CD14-positive monocyte (primary cell): ENCODE measurements around the gene PTGFRN. TPM values are rescaled to one million over a fixed set of nuclear protein-coding genes. Genes with fewer than 3 reads are reported as not detected.

Experiments used
- DNase-seq, 3 donors: peaks; one replicate each; pipeline ENCODE4 v3.0.0-alpha.2; 2011 to 2022
- H2AFZ ChIP-seq: 2 replicates; pipeline ENCODE4 v1.6.0; 2012; ENCODE audit warnings: mild to moderate bottlenecking, low read depth, low read length, inconsistent platforms; ENCODE audit not compliant: insufficient read depth, poor library complexity, severe bottlenecking
- H3K27ac ChIP-seq, 2 donors: 1 replicate in 1 of 2; 2 replicates in 1 of 2; pipeline ENCODE4 v1.5.1; 2012 to 2013; ENCODE audit warnings: low read length in 2 of 2, control low read depth in 1 of 2, inconsistent platforms in 1 of 2, low read depth in 1 of 2, mild to moderate bottlenecking in 1 of 2
- H3K27me3 ChIP-seq, 2 donors: one replicate each; pipeline versions ENCODE4 v1.6.0 to v1.6.1; 2011 to 2013; ENCODE audit warnings: low read length in 2 of 2; ENCODE audit not compliant: control insufficient read depth in 2 of 2, insufficient read depth in 2 of 2
- H3K36me3 ChIP-seq, 2 donors: replicated peaks in 1 of 2; 1 replicate in 1 of 2; 2 replicates in 1 of 2; pipeline versions ENCODE4 v1.5.1 to v1.6.1; 2012 to 2013; ENCODE audit warnings: low read length in 2 of 2, control low read depth in 1 of 2, inconsistent platforms in 1 of 2, mild to moderate bottlenecking in 1 of 2; ENCODE audit not compliant: insufficient read depth in 2 of 2, control insufficient read depth in 1 of 2
- H3K4me1 ChIP-seq, 2 donors: 1 replicate in 1 of 2; 2 replicates in 1 of 2; pipeline versions ENCODE4 v1.5.1 to v1.6.1; 2012 to 2013; ENCODE audit warnings: low read length in 2 of 2, control low read depth in 1 of 2, inconsistent platforms in 1 of 2, mild to moderate bottlenecking in 1 of 2, moderate library complexity in 1 of 2; ENCODE audit not compliant: insufficient read depth in 2 of 2, control insufficient read depth in 1 of 2
- H3K4me2 ChIP-seq: replicated peaks from 2 replicates; pipeline ENCODE3; 2012; ENCODE audit warnings: low read length, moderate library complexity, mild to moderate bottlenecking; ENCODE audit not compliant: poor library complexity, severe bottlenecking; ENCODE audit errors: extremely low read depth
- H3K4me3 ChIP-seq, 3 experiments: fragments of 200-600 bp in 1 of 3; sonication (generic) in 1 of 3; replicated peaks in 1 of 3; 1 replicate in 2 of 3; 2 replicates in 1 of 3; pipeline ENCODE4 v1.5.1; 2011 to 2013; ENCODE audit warnings: low read length in 3 of 3, mild to moderate bottlenecking in 3 of 3, control low read depth in 2 of 3, low read depth in 2 of 3, inconsistent platforms in 1 of 3, moderate library complexity in 1 of 3
- H3K79me2 ChIP-seq: 2 replicates; pipeline ENCODE4 v1.6.0; 2012; ENCODE audit warnings: mild to moderate bottlenecking, control low read depth, inconsistent platforms, low read length, moderate library complexity; ENCODE audit not compliant: insufficient read depth
- H3K9ac ChIP-seq: 2 replicates; pipeline ENCODE4 v1.6.0; 2017; ENCODE audit warnings: low read length, mild to moderate bottlenecking; ENCODE audit not compliant: insufficient read depth, poor library complexity, severe bottlenecking
- H3K9me3 ChIP-seq, 2 donors: replicated peaks in 1 of 2; 1 replicate in 1 of 2; 2 replicates in 1 of 2; pipeline versions ENCODE4 v1.5.1 to v1.6.1; 2012 to 2013; ENCODE audit warnings: low read length in 2 of 2, control low read depth in 1 of 2; ENCODE audit not compliant: control insufficient read depth in 1 of 2, insufficient read depth in 1 of 2
- H4K20me1 ChIP-seq: 2 replicates; pipeline ENCODE4 v1.6.0; 2012; ENCODE audit warnings: mild to moderate bottlenecking, low read length, control low read depth, moderate library complexity; ENCODE audit not compliant: insufficient read depth
- H3K27ac Mint-ChIP-seq, 7 donors: one replicate each; pipeline ENCODE4 v1.8.0; 2020; ENCODE audit warnings: mild to moderate bottlenecking in 7 of 7, mixed read lengths in 7 of 7, moderate library complexity in 6 of 7, inconsistent platforms in 2 of 7
- H3K27me3 Mint-ChIP-seq, 3 donors: one replicate each; pipeline ENCODE4 v1.8.0; 2021 to 2022; ENCODE audit warnings: low read depth in 3 of 3, mild to moderate bottlenecking in 3 of 3, mixed read lengths in 3 of 3, moderate library complexity in 3 of 3, inconsistent platforms in 1 of 3
- H3K36me3 Mint-ChIP-seq, 2 donors: one replicate each; pipeline ENCODE4 v1.8.0; 2020; ENCODE audit warnings: mixed read lengths in 2 of 2, inconsistent platforms in 1 of 2, mild to moderate bottlenecking in 1 of 2
- H3K4me1 Mint-ChIP-seq: one replicate; pipeline ENCODE4 v1.8.0; 2020; ENCODE audit warnings: mild to moderate bottlenecking, mixed read lengths
- H3K4me3 Mint-ChIP-seq, 2 donors: one replicate each; pipeline ENCODE4 v1.8.0; 2020; ENCODE audit warnings: mild to moderate bottlenecking in 2 of 2, mixed read lengths in 2 of 2, moderate library complexity in 1 of 2
- H3K9me3 Mint-ChIP-seq, 7 donors: one replicate each; pipeline ENCODE4 v1.8.0; 2020 to 2022; ENCODE audit warnings: mixed read lengths in 7 of 7, mild to moderate bottlenecking in 6 of 7, moderate library complexity in 6 of 7, inconsistent platforms in 2 of 7
- CTCF ChIP-seq: fragments of 200-600 bp; IDR thresholded peaks from one replicate; pipeline ENCODE4 v1.8.0; 2022; ENCODE audit warnings: antibody characterized with exemption, mild to moderate bottlenecking
- WGBS: methylation state at CpG from one replicate; pipeline ENCODE4 v1.1.5; 2013; ENCODE audit warnings: missing lambda C conversion rate; ENCODE audit not compliant: insufficient coverage; 5-methylcytosine and 5-hydroxymethylcytosine counted together
- intact Hi-C, 2 donors: fragments of 100-400 bp; cut with micrococcal nuclease; formaldehyde crosslinking; loops; one replicate each; pipeline versions ENCODE4 v1.15.0 to v1.15.1; 2023
- polyA plus RNA-seq, 3 donors: library from polyadenylated mRNA; depleted of rRNA in 1 of 3; unstranded in 2 of 3; stranded (reverse) in 1 of 3; fragments of 300-500 nt in 2 of 3; fragments of >200 nt in 1 of 3; fragmentation: Illumina TruSeq in 2 of 3; gene quantifications; 1 replicate in 2 of 3; 2 replicates in 1 of 3; pipeline ENCODE4 v1.2.3, GENCODE V29; 2012 to 2021

The PTGFRN gene
- polyA plus RNA-seq, 3 donors, result 1.5 to 2.9 (median 1.6) TPM

GRCh38 chr1:117015724-117016123, 106.0 kb downstream of the PTGFRN start:
- Histone ChIP-seq H3K27me3 (no peaks in the 10 kb centered on the region), H3K4me2 (no peak overlapping the region), H3K9ac (no peak overlapping the region), H3K36me3 (peaks cover 18 to 79% of the 10 kb centered on the region in 2 donors), H3K4me1 (peaks cover 6 to 18% of the 10 kb centered on the region in 2 donors), H4K20me1 (no peaks in the 10 kb centered on the region), H3K4me3 (no peak overlapping the region), H3K79me2 (no peaks in the 10 kb centered on the region), H3K9me3 (no peaks in the 10 kb centered on the region), H3K27ac (no peak overlapping the region), H2AFZ (no peak overlapping the region)
- Mint-ChIP-seq H3K27me3 (no peaks in the 10 kb centered on the region), H3K4me1 (peaks cover 4% of the 10 kb centered on the region), H3K4me3 (no peak overlapping the region), H3K36me3 (peaks cover 83 to 89% of the 10 kb centered on the region in 2 donors), H3K27ac (no peak overlapping the region), H3K9me3 (no peaks in the 10 kb centered on the region)
- intact Hi-C loops, result no loop called here
- WGBS, result no CpG with 5 or more reads among the region's 3 CpGs
- DNase-seq, result no peak
- no peak for TF ChIP-seq CTCF

- no peak overlapping the region for H3K4me2 ChIP-seq
- intact Hi-C loops, result no loop called here
- no peak for TF ChIP-seq CTCF
- 92% methylated on average over 1 of the region's 4 CpGs for WGBS
- peaks cover 2% of the 10 kb centered on the region for H3K4me1 Mint-ChIP-seq
- no peak for DNase-seq
- H3K4me1 ChIP-seq, result peaks cover 6 to 17% of the 10 kb centered on the region in 2 donors
- no peaks in the 10 kb centered on the region for H3K79me2 ChIP-seq
- H4K20me1 ChIP-seq, result no peaks in the 10 kb centered on the region
- H2AFZ ChIP-seq, result no peak overlapping the region
- H3K36me3 ChIP-seq, result peaks cover 12 to 79% of the 10 kb centered on the region in 2 donors
- no peak overlapping the region for H3K27ac ChIP-seq
- peaks cover 86 to 90% of the 10 kb centered on the region in 2 donors for H3K36me3 Mint-ChIP-seq
- no peak overlapping the region for H3K27ac Mint-ChIP-seq
- H3K9me3 ChIP-seq, result no peaks in the 10 kb centered on the region
- H3K27me3 Mint-ChIP-seq, result no peaks in the 10 kb centered on the region
- H3K27me3 ChIP-seq, result no peaks in the 10 kb centered on the region
- H3K9me3 Mint-ChIP-seq, result no peaks in the 10 kb centered on the region
- H3K4me3 Mint-ChIP-seq, result no peak overlapping the region
- H3K4me3 ChIP-seq, result no peak overlapping the region
- H3K9ac ChIP-seq, result no peak overlapping the region
Measured at GRCh38 chr1:117017062-117017461, 107.3 kb downstream of the PTGFRN start.
